SU-DHL-6 (cell line): Measurements from ENCODE around the gene ST8SIA2.

Source experiments
- H2AFZ ChIP-seq: fragments of 200-600 bp; sonication (generic); 2 replicates; pipeline ENCODE4 v1.6.1; 2014; ENCODE audit warnings: low read depth, mild to moderate bottlenecking, moderate library complexity, mixed read lengths, antibody characterized with exemption, low read length; ENCODE audit not compliant: severe bottlenecking
- H3F3A ChIP-seq: fragments of 200-600 bp; shearing (Covaris generic); 2 replicates; pipeline ENCODE4 v1.6.0; 2016; ENCODE audit warnings: antibody characterized with exemption, mild to moderate bottlenecking; ENCODE audit not compliant: insufficient read depth
- H3K27ac ChIP-seq: fragments of 200-600 bp; sonication (generic); 2 replicates; pipeline ENCODE4 v1.5.1; 2016; ENCODE audit warnings: low read depth, mild to moderate bottlenecking, low read length, moderate library complexity, mixed read lengths
- H3K27me3 ChIP-seq: fragments of 200-600 bp; sonication (generic), shearing (Covaris generic); 2 replicates; pipeline ENCODE4 v1.6.0; 2014; ENCODE audit warnings: mild to moderate bottlenecking, low read length
- H3K36me3 ChIP-seq: fragments of 200-600 bp; sonication (generic); 2 replicates; pipeline ENCODE4 v1.6.1; 2014; ENCODE audit warnings: mild to moderate bottlenecking, low read length, mixed read lengths
- H3K4me2 ChIP-seq: fragments of 300-600, 200-600 bp; shearing (Covaris generic), sonication (generic); 2 replicates; pipeline ENCODE4 v1.6.0; 2014; ENCODE audit warnings: low read length, low read depth, mild to moderate bottlenecking; ENCODE audit not compliant: poor library complexity, severe bottlenecking
- H3K4me3 ChIP-seq: fragments of 200-600 bp; sonication (generic); 2 replicates; pipeline ENCODE4 v1.5.1; 2014; ENCODE audit warnings: antibody characterized with exemption, low read length, mild to moderate bottlenecking, mixed read lengths; ENCODE audit not compliant: insufficient read depth, poor library complexity, severe bottlenecking
- H3K79me2 ChIP-seq: fragments of 200-600 bp; sonication (generic); 2 replicates; pipeline ENCODE4 v1.6.1; 2014; ENCODE audit warnings: mild to moderate bottlenecking, low read length, moderate library complexity; ENCODE audit not compliant: insufficient read depth
- H3K9ac ChIP-seq: fragments of 200-600 bp; sonication (generic); 2 replicates; pipeline ENCODE4 v1.7.0; 2014; ENCODE audit warnings: mild to moderate bottlenecking, low read length
- H3K9me2 ChIP-seq: fragments of 200-600 bp; sonication (generic); replicated peaks from 2 replicates; pipeline ENCODE4 v1.6.1; 2014; ENCODE audit warnings: low read length; ENCODE audit not compliant: insufficient read depth
- H3K9me3 ChIP-seq: fragments of 200-600 bp; sonication (generic); 2 replicates; pipeline ENCODE4 v1.6.1; 2014; ENCODE audit warnings: low read length, mixed read lengths; ENCODE audit not compliant: insufficient read depth
- H4K20me1 ChIP-seq: fragments of 200-600 bp; sonication (generic); 2 replicates; pipeline ENCODE4 v1.6.1; 2014; ENCODE audit warnings: low read depth, mild to moderate bottlenecking, antibody characterized with exemption, low read length, moderate library complexity, mixed read lengths
- CTCF ChIP-seq: fragments of 200-600 bp; sonication (generic); IDR thresholded peaks from one replicate; pipeline ENCODE4 v1.5.1; 2017; ENCODE audit warnings: antibody characterized with exemption, mild to moderate bottlenecking, low read length, moderate library complexity; ENCODE audit not compliant: insufficient read depth, poor library complexity, severe bottlenecking
- EZH2phosphoT487 ChIP-seq: fragments of 200-600 bp; sonication (generic), shearing (Covaris generic); conservative IDR thresholded peaks from 2 replicates; pipeline ENCODE4 v1.6.1; 2018; ENCODE audit warnings: mild to moderate bottlenecking, antibody characterized with exemption, low read length, moderate library complexity, mixed read lengths

ST8SIA2 gene

GRCh38 chr15:92455271-92455670 lies 61.6 kb downstream of the ST8SIA2 start:
- Histone ChIP-seq H2AFZ (no peak overlapping the region), H3K4me3 (no peak overlapping the region), H3K4me2 (no peak overlapping the region), H3K9me2 (no peaks in the 10 kb centered on the region), H3F3A (no peaks in the 10 kb centered on the region), H3K79me2 (no peaks in the 10 kb centered on the region), H4K20me1 (no peaks in the 10 kb centered on the region), H3K36me3 (no peaks in the 10 kb centered on the region), H3K27ac (no peak overlapping the region), H3K9me3 (no peaks in the 10 kb centered on the region), H3K27me3 (no peaks in the 10 kb centered on the region), H3K9ac (no peak overlapping the region)
- TF ChIP-seq CTCF (no peak), EZH2phosphoT487 (no peak)

- Histone ChIP-seq H3K27ac (no peak overlapping the region), H2AFZ (no peak overlapping the region), H4K20me1 (no peaks in the 10 kb centered on the region), H3K9ac (no peak overlapping the region), H3K9me3 (no peaks in the 10 kb centered on the region), H3K36me3 (no peaks in the 10 kb centered on the region), H3F3A (no peaks in the 10 kb centered on the region), H3K9me2 (no peaks in the 10 kb centered on the region), H3K79me2 (no peaks in the 10 kb centered on the region), H3K4me2 (no peak overlapping the region), H3K4me3 (no peak overlapping the region), H3K27me3 (no peaks in the 10 kb centered on the region)
- TF ChIP-seq CTCF (no peak), EZH2phosphoT487 (no peak)
Measured at GRCh38 chr15:92457471-92458041, 63.9 kb downstream of the ST8SIA2 start.

- no peaks in the 10 kb centered on the region for H3K79me2 ChIP-seq
- TF ChIP-seq CTCF = no peak
- no peak for TF ChIP-seq EZH2phosphoT487
- no peak overlapping the region for H3K9ac ChIP-seq
- H3K36me3 ChIP-seq = no peaks in the 10 kb centered on the region
- H3K9me3 ChIP-seq = no peaks in the 10 kb centered on the region
- H3K27ac ChIP-seq = no peak overlapping the region
- no peaks in the 10 kb centered on the region for H3F3A ChIP-seq
- H3K27me3 ChIP-seq = no peaks in the 10 kb centered on the region
- H3K9me2 ChIP-seq = no peaks in the 10 kb centered on the region
- H4K20me1 ChIP-seq = no peaks in the 10 kb centered on the region
- no peak overlapping the region for H3K4me2 ChIP-seq
- no peak overlapping the region for H2AFZ ChIP-seq
- H3K4me3 ChIP-seq = no peak overlapping the region
Measured at GRCh38 chr15:92460023-92460422, 66.3 kb downstream of the ST8SIA2 start.
